GM12801 (cell line): ENCODE measurements around the gene KCNK4.

Experiments
- CTCF ChIP-seq: IDR thresholded peaks from one replicate; pipeline ENCODE4 v1.5.1; 2011; ENCODE audit warnings: control low read depth; ENCODE audit not compliant: insufficient read length; ENCODE audit errors: extremely low read depth

KCNK4 gene

GRCh38 chr11:64305075-64305690 is 14.1 kb downstream of the KCNK4 start, which contains the start of gene ESRRA:
Gene ESRRA, plus strand, starts transcription at chr11:64305524. Its CDS starts 1,656 bp downstream, at chr11:64307180.
- no peak for TF ChIP-seq CTCF

- TF ChIP-seq CTCF = no peak
Measured at GRCh38 chr11:64305691-64306562, 14.8 kb downstream of the KCNK4 start.

- TF ChIP-seq CTCF = no peak
Measured at GRCh38 chr11:64306563-64306875, 15.4 kb downstream of the KCNK4 start.

GRCh38 chr11:64306876-64307622 is 15.9 kb downstream of the KCNK4 start:
- TF ChIP-seq CTCF = no peak

GRCh38 chr11:64312947-64313346 is 21.8 kb downstream of the KCNK4 start:
- no peak for TF ChIP-seq CTCF

- no peak for TF ChIP-seq CTCF
Measured at GRCh38 chr11:64313491-64314145, 22.5 kb downstream of the KCNK4 start.

GRCh38 chr11:64314146-64314804 is 23.2 kb downstream of the KCNK4 start:
- no peak for TF ChIP-seq CTCF
